Liver (tissue), 9 donors: ENCODE results near the gene CCDC116. TPM values are rescaled to one million over a fixed set of nuclear protein-coding genes. Genes with fewer than 3 reads are reported as not detected.

Source experiments
- DNase-seq: peaks from one replicate; pipeline ENCODE4 v3.0.0-alpha.2; 2017; ENCODE audit warnings: low spot score
- H3K27ac ChIP-seq, 2 donors: one replicate each; pipeline ENCODE4 v1.7.0; 2013; ENCODE audit warnings: inconsistent platforms in 2 of 2, low read length in 2 of 2, control low read depth in 1 of 2, low read depth in 1 of 2, mild to moderate bottlenecking in 1 of 2
- H3K27me3 ChIP-seq, 4 donors: one replicate each; pipeline versions ENCODE4 v1.6.1 to v1.7.0; 2013; ENCODE audit warnings: low read length in 3 of 4, inconsistent platforms in 1 of 4, mild to moderate bottlenecking in 1 of 4, moderate library complexity in 1 of 4; ENCODE audit not compliant: control insufficient read depth in 4 of 4, insufficient read depth in 4 of 4
- H3K36me3 ChIP-seq, 4 donors: one replicate each; pipeline versions ENCODE4 v1.6.1 to v1.7.0; 2013; ENCODE audit warnings: low read length in 3 of 4, mild to moderate bottlenecking in 3 of 4, low read depth in 1 of 4, moderate library complexity in 1 of 4; ENCODE audit not compliant: control insufficient read depth in 4 of 4, insufficient read depth in 3 of 4
- H3K4me1 ChIP-seq, 4 donors: one replicate each; pipeline versions ENCODE4 v1.6.1 to v1.7.0; 2013; ENCODE audit warnings: low read length in 3 of 4, mild to moderate bottlenecking in 3 of 4, moderate library complexity in 1 of 4; ENCODE audit not compliant: control insufficient read depth in 4 of 4, insufficient read depth in 4 of 4
- H3K4me3 ChIP-seq, 3 donors: one replicate each; pipeline versions ENCODE4 v1.6.1 to v1.7.0; 2013; ENCODE audit warnings: low read length in 3 of 3, control low read depth in 1 of 3, low read depth in 1 of 3, mild to moderate bottlenecking in 1 of 3
- H3K9ac ChIP-seq, 2 donors: one replicate each; pipeline ENCODE4 v1.7.0; 2013; ENCODE audit warnings: low read length in 2 of 2, mild to moderate bottlenecking in 2 of 2, moderate library complexity in 2 of 2, control low read depth in 1 of 2, low read depth in 1 of 2
- H3K9me3 ChIP-seq, 4 donors: one replicate each; pipeline versions ENCODE4 v1.6.1 to v1.7.0; 2013; ENCODE audit warnings: low read length in 3 of 4; ENCODE audit not compliant: control insufficient read depth in 4 of 4
- EGR1 ChIP-seq, 2 donors: IDR thresholded peaks; 2 replicates each; pipeline ENCODE4 v1.6.1; 2016 to 2018; ENCODE audit warnings: antibody characterized with exemption in 2 of 2, low read depth in 2 of 2
- FOXA1 ChIP-seq: IDR thresholded peaks from 2 replicates; pipeline ENCODE4 v1.6.1; 2016; ENCODE audit warnings: antibody characterized with exemption
- FOXA2 ChIP-seq: IDR thresholded peaks from 2 replicates; pipeline ENCODE4 v1.6.1; 2016; ENCODE audit warnings: antibody characterized with exemption
- GABPA ChIP-seq, 2 donors: IDR thresholded peaks in 1 of 2; conservative IDR thresholded peaks in 1 of 2; 2 replicates each; pipeline ENCODE4 v1.6.1; 2016; ENCODE audit warnings: antibody characterized with exemption in 2 of 2, mild to moderate bottlenecking in 1 of 2, moderate library complexity in 1 of 2
- HNF4A ChIP-seq, 2 donors: conservative IDR thresholded peaks; 2 replicates each; pipeline ENCODE4 v1.6.1; 2016; ENCODE audit warnings: antibody characterized with exemption in 2 of 2, mild to moderate bottlenecking in 2 of 2
- HNF4G ChIP-seq: IDR thresholded peaks from 2 replicates; pipeline ENCODE4 v1.6.1; 2016; ENCODE audit warnings: antibody characterized with exemption
- MAX ChIP-seq: IDR thresholded peaks from 2 replicates; pipeline ENCODE4 v1.6.1; 2016; ENCODE audit warnings: antibody characterized with exemption
- NR2F2 ChIP-seq: IDR thresholded peaks from 2 replicates; pipeline ENCODE4 v1.6.1; 2016; ENCODE audit warnings: antibody characterized with exemption
- RAD21 ChIP-seq, 2 donors: IDR thresholded peaks; 2 replicates each; pipeline ENCODE4 v1.6.1; 2016; ENCODE audit warnings: antibody characterized with exemption in 2 of 2, mild to moderate bottlenecking in 2 of 2
- REST ChIP-seq: IDR thresholded peaks from 2 replicates; pipeline ENCODE4 v1.6.1; 2016; ENCODE audit warnings: antibody characterized with exemption, mild to moderate bottlenecking
- RXRA ChIP-seq, 2 donors: IDR thresholded peaks; 2 replicates each; pipeline ENCODE4 v1.6.1; 2017 to 2018; ENCODE audit warnings: antibody characterized with exemption in 2 of 2, mild to moderate bottlenecking in 1 of 2
- SP1 ChIP-seq: IDR thresholded peaks from 2 replicates; pipeline ENCODE4 v1.6.1; 2018; ENCODE audit warnings: antibody characterized with exemption, mild to moderate bottlenecking
- TAF1 ChIP-seq: conservative IDR thresholded peaks from 2 replicates; pipeline ENCODE4 v1.6.1; 2016; ENCODE audit warnings: antibody characterized with exemption, mild to moderate bottlenecking
- YY1 ChIP-seq: IDR thresholded peaks from 2 replicates; pipeline ENCODE4 v1.6.1; 2016; ENCODE audit warnings: antibody characterized with exemption, mild to moderate bottlenecking
- ZBTB33 ChIP-seq: IDR thresholded peaks from 2 replicates; pipeline ENCODE4 v1.6.1; 2016; ENCODE audit warnings: antibody characterized with exemption
- WGBS: extraction: QIAGEN DNeasy Blood & Tissue Kit; methylation state at CpG from one replicate; pipeline ENCODE4 v1.1.7; 2013; 5-methylcytosine and 5-hydroxymethylcytosine counted together
- polyA plus RNA-seq, 2 donors: library from polyadenylated mRNA; stranded (reverse) in 1 of 2; unstranded in 1 of 2; fragments of 200-250 nt in 1 of 2; fragments of >200 nt in 1 of 2; fragmentation: Nextera tagmentation in 1 of 2; extraction: Ambion mirVana in 1 of 2; gene quantifications; one replicate each; pipeline versions ENCODE4 v1.2.1 to v1.2.3, GENCODE V29; 2013 to 2015
- total RNA-seq, 2 donors: library from RNA; depleted of rRNA; stranded (reverse); fragments of >200 nt; gene quantifications; one replicate each; pipeline ENCODE4 v1.2.3, GENCODE V29; 2014
- TF ChIP-seq, protein P1 (sequence below): fragments of 150-350 bp; IDR thresholded peaks from 2 replicates; pipeline ENCODE4 v1.5.1; 2017; ENCODE audit warnings: improper control_type of control experiment, low read depth, low read length; ENCODE audit not compliant: missing input control
- TF ChIP-seq, protein P2 (sequence below): IDR thresholded peaks from 2 replicates; pipeline ENCODE4 v1.6.1; 2016; ENCODE audit warnings: antibody characterized with exemption
- donor health status: healthy.
- donor health status: healthy.
- donor health status: healthy.
- donor health status: healthy.
- donor health status: healthy.

The CCDC116 gene
- total and polyA plus RNA-seq, 4 donors, result 0.05 to 0.08 (median 0.05) TPM; not detected in 1

GRCh38 chr22:21626735-21627469 lies 5.7 kb upstream of the CCDC116 start:
- no peaks in the 10 kb centered on the region for H3K9me3 ChIP-seq
- 92% methylated on average over 11 of the region's 11 CpGs for WGBS
- TF ChIP-seq HNF4G (no peak), YY1 (no peak), RAD21 (IDR thresholded peaks at IDR 0.05) (no peak), ZBTB33 (no peak)
- TF ChIP-seq, protein P1, sequence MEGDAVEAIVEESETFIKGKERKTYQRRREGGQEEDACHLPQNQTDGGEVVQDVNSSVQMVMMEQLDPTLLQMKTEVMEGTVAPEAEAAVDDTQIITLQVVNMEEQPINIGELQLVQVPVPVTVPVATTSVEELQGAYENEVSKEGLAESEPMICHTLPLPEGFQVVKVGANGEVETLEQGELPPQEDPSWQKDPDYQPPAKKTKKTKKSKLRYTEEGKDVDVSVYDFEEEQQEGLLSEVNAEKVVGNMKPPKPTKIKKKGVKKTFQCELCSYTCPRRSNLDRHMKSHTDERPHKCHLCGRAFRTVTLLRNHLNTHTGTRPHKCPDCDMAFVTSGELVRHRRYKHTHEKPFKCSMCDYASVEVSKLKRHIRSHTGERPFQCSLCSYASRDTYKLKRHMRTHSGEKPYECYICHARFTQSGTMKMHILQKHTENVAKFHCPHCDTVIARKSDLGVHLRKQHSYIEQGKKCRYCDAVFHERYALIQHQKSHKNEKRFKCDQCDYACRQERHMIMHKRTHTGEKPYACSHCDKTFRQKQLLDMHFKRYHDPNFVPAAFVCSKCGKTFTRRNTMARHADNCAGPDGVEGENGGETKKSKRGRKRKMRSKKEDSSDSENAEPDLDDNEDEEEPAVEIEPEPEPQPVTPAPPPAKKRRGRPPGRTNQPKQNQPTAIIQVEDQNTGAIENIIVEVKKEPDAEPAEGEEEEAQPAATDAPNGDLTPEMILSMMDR, result no peak
- H3K27ac ChIP-seq, result no peak overlapping the region
- no peaks in the 10 kb centered on the region for H3K27me3 ChIP-seq
- peaks cover 8 to 31% (median 19%) of the 10 kb centered on the region in 4 donors for H3K4me1 ChIP-seq
- H3K36me3 ChIP-seq, result peaks cover 0 to 11% (median 2%) of the 10 kb centered on the region in 4 donors
- DNase-seq, result no peak
- no peak overlapping the region for H3K4me3 ChIP-seq
- no peak overlapping the region for H3K9ac ChIP-seq

GRCh38 chr22:21628386-21629254 lies 3.9 kb upstream of the CCDC116 start:
- 78% methylated on average over 74 of the region's 74 CpGs for WGBS
- DNase-seq, result no peak
- Histone ChIP-seq H3K4me3 (peak overlapping the region; percentile 85 to 99 (median 95)), H3K9ac (no peak overlapping the region), H3K9me3 (no peaks in the 10 kb centered on the region), H3K36me3 (peaks cover 0 to 5% (median 0%) of the 10 kb centered on the region in 4 donors), H3K27ac (peak overlapping the region in 1 of 2 donors; percentile 16), H3K4me1 (peaks cover 8 to 27% (median 14%) of the 10 kb centered on the region in 4 donors), H3K27me3 (no peaks in the 10 kb centered on the region)
- TF ChIP-seq YY1, result no peak
- TF ChIP-seq GABPA (IDR thresholded peaks at IDR 0.05 in 1 of 2, conservative IDR thresholded peaks at IDR 0.05 in 1 of 2), result no peak
- no peak for TF ChIP-seq NR2F2
- TF ChIP-seq REST, result no peak
- TF ChIP-seq HNF4A (conservative IDR thresholded peaks at IDR 0.05), result no peak
- no peak for TF ChIP-seq MAX
- TF ChIP-seq RXRA (IDR thresholded peaks at IDR 0.05), result no peak
- TF ChIP-seq SP1, result no peak
- TF ChIP-seq, protein P2, sequence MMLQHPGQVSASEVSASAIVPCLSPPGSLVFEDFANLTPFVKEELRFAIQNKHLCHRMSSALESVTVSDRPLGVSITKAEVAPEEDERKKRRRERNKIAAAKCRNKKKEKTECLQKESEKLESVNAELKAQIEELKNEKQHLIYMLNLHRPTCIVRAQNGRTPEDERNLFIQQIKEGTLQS, result no peak
- TF ChIP-seq FOXA1, result no peak
- no peak for TF ChIP-seq EGR1 (IDR thresholded peaks at IDR 0.05; ENCODE audit: low read depth in 2 of 2)
- no peak for TF ChIP-seq FOXA2
- TF ChIP-seq ZBTB33, result no peak
- TF ChIP-seq, protein P1, result no peak
- TF ChIP-seq HNF4G, result no peak
- TF ChIP-seq RAD21 (IDR thresholded peaks at IDR 0.05), result no peak
- no peak for TF ChIP-seq TAF1
